GM12873 (cell line): ENCODE results near the gene PLCG2.

Experiments used
- CTCF ChIP-seq: IDR thresholded peaks from 2 replicates; pipeline ENCODE4 v1.5.1; 2012; ENCODE audit warnings: low read depth, mild to moderate bottlenecking, moderate library complexity, low read length, control low read depth; ENCODE audit not compliant: insufficient read depth; ENCODE audit errors: missing control alignments

Gene PLCG2

DNA sequence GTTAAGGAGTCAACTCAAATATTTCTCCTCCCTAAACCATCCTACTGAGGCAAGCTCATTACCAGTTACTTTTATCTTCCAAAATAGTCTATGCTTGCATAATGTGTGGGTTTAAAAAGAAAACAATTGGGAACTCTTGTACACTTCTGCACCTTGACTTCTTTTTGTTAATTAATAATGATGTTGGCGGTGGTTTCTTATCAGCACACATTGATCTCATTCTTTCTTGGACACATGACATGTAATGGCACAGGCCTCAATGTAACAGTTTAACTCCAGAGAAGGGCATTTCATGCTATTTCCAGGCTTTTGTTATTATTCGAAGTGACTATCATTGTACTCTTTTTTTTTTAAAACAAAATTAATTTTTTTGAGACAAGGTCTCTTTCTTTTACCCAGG lies 7.8 kb downstream of the PLCG2 start:
- TF ChIP-seq CTCF: no peak

- TF ChIP-seq CTCF: no peak
Measured at GRCh38 chr16:81787659-81788058, 8.6 kb downstream of the PLCG2 start.

GRCh38 chr16:81790277-81790676 lies 11.2 kb downstream of the PLCG2 start:
- no peak for TF ChIP-seq CTCF

GRCh38 chr16:81790830-81791435 lies 11.8 kb downstream of the PLCG2 start:
- no peak for TF ChIP-seq CTCF

GRCh38 chr16:81792828-81793227 lies 13.7 kb downstream of the PLCG2 start:
- no peak for TF ChIP-seq CTCF

GRCh38 chr16:81795193-81795592 lies 16.1 kb downstream of the PLCG2 start:
- no peak for TF ChIP-seq CTCF

DNA sequence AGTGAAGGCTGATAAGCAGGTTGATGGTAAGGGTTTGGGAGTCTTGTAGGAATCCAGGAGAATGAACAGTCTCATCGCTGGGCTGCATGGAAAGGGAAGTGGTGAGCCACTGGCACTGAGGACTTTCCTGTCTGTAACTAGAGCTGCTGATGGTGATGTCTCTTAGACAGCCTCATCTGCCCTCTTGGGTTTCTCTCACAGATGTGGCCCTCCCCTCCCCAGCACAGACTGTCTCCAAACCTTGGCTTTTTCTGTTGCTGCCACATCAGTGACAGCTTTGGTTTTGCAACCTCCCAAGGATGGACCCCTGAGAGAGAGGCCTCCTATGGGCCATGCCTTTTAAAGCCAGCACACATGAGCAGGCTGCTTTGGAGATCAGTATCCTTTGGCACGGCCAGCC lies 16.9 kb downstream of the PLCG2 start:
- TF ChIP-seq CTCF: no peak
